ENCODE measurements around the gene THRSP. TPM values are rescaled to one million over a fixed set of nuclear protein-coding genes. Genes with fewer than 3 reads are reported as not detected.
"Not testable (repeated sequence)": the region's sequence is repeated elsewhere in the genome, so short reads cannot be mapped to it uniquely, and the experiment has no call there.

The THRSP gene
- total RNA-seq (not detected), polyA plus RNA-seq (not detected)

- POLR2A ChIA-PET = no interaction called here
- H3K36me3 ChIP-seq (ENCODE audit: insufficient read depth, low read length) = no peaks in the 10 kb centered on the region
- H3K9me3 ChIP-seq (ENCODE audit: low read length) = no peaks in the 10 kb centered on the region
- H3K27me3 ChIP-seq (ENCODE audit: insufficient read depth, low read length, poor library complexity, severe bottlenecking) = no peaks in the 10 kb centered on the region
- CTCF ChIA-PET = no interaction called here
- Mint-ChIP-seq H3K9me3 (no peaks in the 10 kb centered on the region), H3K27me3 (no peaks in the 10 kb centered on the region), H3K36me3 (peaks cover 8 to 14% (median 10%) of the 10 kb centered on the region in 3 donors), H3K4me1 (no peaks in the 10 kb centered on the region), H3K27ac (peak within 1 kb of the TSS in 1 of 8 donors; percentile 87), H3K4me3 (no peak within 1 kb of the TSS)
- no peaks in the 10 kb centered on the region for H3K4me1 ChIP-seq (ENCODE audit: insufficient read depth, low read length)
- no peak within 1 kb of the TSS for H3K4me3 ChIP-seq (ENCODE audit: low read length)
- no peak for DNase-seq
- no peak within 1 kb of the TSS for H3K27ac ChIP-seq (ENCODE audit: low read depth, low read length)
Observed at GRCh38 chr11:78063440-78064181, at the start of gene THRSP. THRSP (plus strand) TSS chr11:78063861; CDS start chr11:78063882, 21 bp downstream.

GRCh38 chr11:78014937-78015520, 48.6 kb upstream of the THRSP start:
- CTCF ChIA-PET = not testable (repeated sequence)
- H3K27ac ChIP-seq (ENCODE audit: low read depth, low read length) = peak overlapping the region; percentile 29

GRCh38 chr11:78015878-78016277, 47.8 kb upstream of the THRSP start:
- Histone ChIP-seq H3K9me3 (ENCODE audit: low read length) (no peaks in the 10 kb centered on the region), H3K4me1 (ENCODE audit: insufficient read depth, low read length) (no peaks in the 10 kb centered on the region), H3K27ac (ENCODE audit: low read depth, low read length) (no peak overlapping the region), H3K4me3 (ENCODE audit: low read length) (no peak overlapping the region), H3K36me3 (ENCODE audit: insufficient read depth, low read length) (no peaks in the 10 kb centered on the region), H3K27me3 (ENCODE audit: insufficient read depth, low read length, poor library complexity, severe bottlenecking) (no peaks in the 10 kb centered on the region)
- POLR2A ChIA-PET = no interaction called here
- H3K9me3 Mint-ChIP-seq = no peaks in the 10 kb centered on the region
- CTCF ChIA-PET = no interaction called here
- peaks cover 0 to 3% of the 10 kb centered on the region in 2 donors for H3K27me3 Mint-ChIP-seq
- no peaks in the 10 kb centered on the region for H3K36me3 Mint-ChIP-seq
- H3K4me1 Mint-ChIP-seq = no peaks in the 10 kb centered on the region
- no peak overlapping the region for H3K4me3 Mint-ChIP-seq
- no peak for DNase-seq
- no peak overlapping the region for H3K27ac Mint-ChIP-seq

More at GRCh38 chr11:78014937-78015520, 48.6 kb upstream of the THRSP start:
- H3K4me3 Mint-ChIP-seq; H3K4me1 Mint-ChIP-seq; H3K9me3 Mint-ChIP-seq; DNase-seq; H3K27me3 ChIP-seq (ENCODE audit: insufficient read depth, low read length, poor library complexity, severe bottlenecking); H3K4me1 ChIP-seq (ENCODE audit: insufficient read depth, low read length); H3K36me3 ChIP-seq (ENCODE audit: insufficient read depth, low read length); POLR2A ChIA-PET; H3K36me3 Mint-ChIP-seq; H3K4me3 ChIP-seq (ENCODE audit: low read length); H3K9me3 ChIP-seq (ENCODE audit: low read length); H3K27me3 Mint-ChIP-seq: not testable (repeated sequence)
- peak overlapping the region in 1 of 8 donors; percentile 27 for H3K27ac Mint-ChIP-seq

- POLR2A ChIA-PET = no interaction called here
Observed at GRCh38 chr11:78019808-78020207, 43.9 kb upstream of the THRSP start.

GRCh38 chr11:78020246-78020645, 43.4 kb upstream of the THRSP start:
- DNase-seq = no peak
- Histone ChIP-seq H3K4me1 (ENCODE audit: insufficient read depth, low read length) (no peaks in the 10 kb centered on the region), H3K9me3 (ENCODE audit: low read length) (no peaks in the 10 kb centered on the region), H3K27ac (ENCODE audit: low read depth, low read length) (no peak overlapping the region), H3K36me3 (ENCODE audit: insufficient read depth, low read length) (no peaks in the 10 kb centered on the region), H3K4me3 (ENCODE audit: low read length) (no peak overlapping the region), H3K27me3 (ENCODE audit: insufficient read depth, low read length, poor library complexity, severe bottlenecking) (no peaks in the 10 kb centered on the region)
- POLR2A ChIA-PET = no interaction called here
- Mint-ChIP-seq H3K4me1 (peaks cover 0 to 4% (median 0%) of the 10 kb centered on the region in 3 donors), H3K4me3 (no peak overlapping the region), H3K9me3 (no peaks in the 10 kb centered on the region), H3K27me3 (peaks cover 11 to 21% of the 10 kb centered on the region in 2 donors), H3K27ac (no peak overlapping the region), H3K36me3 (no peaks in the 10 kb centered on the region)
- CTCF ChIA-PET = interaction anchor here (1.6 kb wide), 1 partner anchor 25 kb away, joined by 5 read pairs; no protein-coding TSS in a partner anchor

More at GRCh38 chr11:78019808-78020207, 43.9 kb upstream of the THRSP start:
- Mint-ChIP-seq H3K27me3 (peaks cover 11 to 21% of the 10 kb centered on the region in 2 donors), H3K4me3 (no peak overlapping the region), H3K36me3 (no peaks in the 10 kb centered on the region), H3K27ac (no peak overlapping the region), H3K4me1 (peaks cover 0 to 4% (median 0%) of the 10 kb centered on the region in 3 donors), H3K9me3 (no peaks in the 10 kb centered on the region)
- no peak for DNase-seq
- no peaks in the 10 kb centered on the region for H3K27me3 ChIP-seq (ENCODE audit: insufficient read depth, low read length, poor library complexity, severe bottlenecking)
- no peaks in the 10 kb centered on the region for H3K9me3 ChIP-seq (ENCODE audit: low read length)
- CTCF ChIA-PET = no interaction called here
- no peak overlapping the region for H3K4me3 ChIP-seq (ENCODE audit: low read length)
- no peaks in the 10 kb centered on the region for H3K36me3 ChIP-seq (ENCODE audit: insufficient read depth, low read length)
- H3K4me1 ChIP-seq (ENCODE audit: insufficient read depth, low read length) = no peaks in the 10 kb centered on the region
- no peak overlapping the region for H3K27ac ChIP-seq (ENCODE audit: low read depth, low read length)

- ChIA-PET POLR2A (no interaction called here), CTCF (interaction anchor here (1.6 kb wide), 1 partner anchor 24 kb away, joined by 5 read pairs; no protein-coding TSS in a partner anchor)
- Histone ChIP-seq H3K4me1 (ENCODE audit: insufficient read depth, low read length) (no peaks in the 10 kb centered on the region), H3K27me3 (ENCODE audit: insufficient read depth, low read length, poor library complexity, severe bottlenecking) (no peaks in the 10 kb centered on the region), H3K27ac (ENCODE audit: low read depth, low read length) (no peak overlapping the region), H3K4me3 (ENCODE audit: low read length) (no peak overlapping the region), H3K9me3 (ENCODE audit: low read length) (no peaks in the 10 kb centered on the region), H3K36me3 (ENCODE audit: insufficient read depth, low read length) (no peaks in the 10 kb centered on the region)
- H3K27me3 Mint-ChIP-seq = peaks cover 9 to 21% of the 10 kb centered on the region in 2 donors
- H3K9me3 Mint-ChIP-seq = no peaks in the 10 kb centered on the region
- peaks cover 0 to 4% (median 0%) of the 10 kb centered on the region in 3 donors for H3K4me1 Mint-ChIP-seq
- no peak for DNase-seq
- H3K4me3 Mint-ChIP-seq = no peak overlapping the region
- H3K36me3 Mint-ChIP-seq = no peaks in the 10 kb centered on the region
- peak overlapping the region in 1 of 8 donors; percentile 40 for H3K27ac Mint-ChIP-seq
Observed at GRCh38 chr11:78021611-78022010, 42.0 kb upstream of the THRSP start.

GRCh38 chr11:78022397-78023396, 41.0 kb upstream of the THRSP start, which contains the start of gene KCTD14:
KCTD14 (minus strand) TSS chr11:78023276; CDS start chr11:78023249, 27 bp downstream.
- POLR2A ChIA-PET = no interaction called here
- H3K36me3 Mint-ChIP-seq = no peaks in the 10 kb centered on the region

More at GRCh38 chr11:78022397-78023396, 41.0 kb upstream of the THRSP start, which contains the start of gene KCTD14:
- H3K4me3 Mint-ChIP-seq = no peak within 1 kb of the TSS
- no peaks in the 10 kb centered on the region for H3K36me3 ChIP-seq (ENCODE audit: insufficient read depth, low read length)
- H3K9me3 Mint-ChIP-seq = no peaks in the 10 kb centered on the region
- no peak within 1 kb of the TSS for H3K27ac ChIP-seq (ENCODE audit: low read depth, low read length)
- CTCF ChIA-PET = no interaction called here
- peak within 1 kb of the TSS in 1 of 8 donors; percentile 41 for H3K27ac Mint-ChIP-seq
- H3K9me3 ChIP-seq (ENCODE audit: low read length) = no peaks in the 10 kb centered on the region
- peaks cover 9 to 23% of the 10 kb centered on the region in 2 donors for H3K27me3 Mint-ChIP-seq
- no peaks in the 10 kb centered on the region for H3K4me1 ChIP-seq (ENCODE audit: insufficient read depth, low read length)
- DNase-seq = no peak
- peaks cover 0 to 4% (median 0%) of the 10 kb centered on the region in 3 donors for H3K4me1 Mint-ChIP-seq
- H3K4me3 ChIP-seq (ENCODE audit: low read length) = no peak within 1 kb of the TSS
- H3K27me3 ChIP-seq (ENCODE audit: insufficient read depth, low read length, poor library complexity, severe bottlenecking) = no peaks in the 10 kb centered on the region

All from CD8-positive, alpha-beta memory T cell (primary cell).